SK-N-MC (cell line): ENCODE data around the gene NCAM2.

Source experiments
- EZH2 ChIP-seq: fragments of 200-600 bp; sonication (generic); IDR thresholded peaks from one replicate; pipeline ENCODE4 v1.6.1; 2017; ENCODE audit warnings: antibody characterized with exemption
- POLR2AphosphoS5 ChIP-seq: IDR thresholded peaks from 2 replicates; pipeline ENCODE4 v1.6.1; 2012; ENCODE audit warnings: mild to moderate bottlenecking, low read depth, low read length, borderline replicate concordance

GRCh38 chr21:21076051-21076450 lies 77.8 kb downstream of the NCAM2 start:
- TF ChIP-seq POLR2AphosphoS5, result no peak
- no peak for TF ChIP-seq EZH2
